AG09309 (cell line): Measurements from ENCODE around the gene VCP.

Experiments
- DNase-seq: peaks from one replicate; pipeline ENCODE4 v3.0.0-alpha.2; 2010; ENCODE audit warnings: low read depth
- H3K4me3 ChIP-seq: 2 replicates; pipeline ENCODE4 v1.5.1; 2011; ENCODE audit warnings: mild to moderate bottlenecking, low read depth, low read length, moderate library complexity; ENCODE audit not compliant: control insufficient read depth
- TF ChIP-seq, protein P1 (sequence below): IDR thresholded peaks from 2 replicates; pipeline ENCODE4 v1.5.1; 2011; ENCODE audit warnings: mild to moderate bottlenecking, low read depth, low read length, inconsistent platforms; ENCODE audit not compliant: insufficient read depth, control insufficient read depth; ENCODE audit errors: missing control alignments

The VCP gene

DNA sequence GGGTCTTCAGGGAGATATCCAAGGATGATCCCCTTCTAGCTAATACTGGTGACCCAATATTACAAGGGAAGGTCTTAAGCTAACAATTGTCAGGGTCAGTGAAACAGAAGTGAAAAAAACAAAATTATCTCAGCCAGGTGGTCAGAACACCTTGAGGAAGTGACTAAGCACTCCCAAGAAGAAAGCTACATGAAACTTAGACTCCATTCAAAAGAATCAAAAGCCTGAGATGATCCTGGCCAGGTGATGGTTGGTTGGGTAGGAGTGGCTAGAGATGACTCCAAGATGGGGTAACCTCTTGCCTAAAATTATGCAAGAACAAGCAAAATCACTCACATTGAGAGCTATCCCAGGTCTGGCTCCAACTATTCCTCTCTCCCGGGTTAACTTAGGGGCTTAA, 5.4 kb downstream of the VCP start:
- TF ChIP-seq, protein P1, sequence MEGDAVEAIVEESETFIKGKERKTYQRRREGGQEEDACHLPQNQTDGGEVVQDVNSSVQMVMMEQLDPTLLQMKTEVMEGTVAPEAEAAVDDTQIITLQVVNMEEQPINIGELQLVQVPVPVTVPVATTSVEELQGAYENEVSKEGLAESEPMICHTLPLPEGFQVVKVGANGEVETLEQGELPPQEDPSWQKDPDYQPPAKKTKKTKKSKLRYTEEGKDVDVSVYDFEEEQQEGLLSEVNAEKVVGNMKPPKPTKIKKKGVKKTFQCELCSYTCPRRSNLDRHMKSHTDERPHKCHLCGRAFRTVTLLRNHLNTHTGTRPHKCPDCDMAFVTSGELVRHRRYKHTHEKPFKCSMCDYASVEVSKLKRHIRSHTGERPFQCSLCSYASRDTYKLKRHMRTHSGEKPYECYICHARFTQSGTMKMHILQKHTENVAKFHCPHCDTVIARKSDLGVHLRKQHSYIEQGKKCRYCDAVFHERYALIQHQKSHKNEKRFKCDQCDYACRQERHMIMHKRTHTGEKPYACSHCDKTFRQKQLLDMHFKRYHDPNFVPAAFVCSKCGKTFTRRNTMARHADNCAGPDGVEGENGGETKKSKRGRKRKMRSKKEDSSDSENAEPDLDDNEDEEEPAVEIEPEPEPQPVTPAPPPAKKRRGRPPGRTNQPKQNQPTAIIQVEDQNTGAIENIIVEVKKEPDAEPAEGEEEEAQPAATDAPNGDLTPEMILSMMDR = no peak
- DNase-seq = no peak
- H3K4me3 ChIP-seq = no peak overlapping the region

DNA sequence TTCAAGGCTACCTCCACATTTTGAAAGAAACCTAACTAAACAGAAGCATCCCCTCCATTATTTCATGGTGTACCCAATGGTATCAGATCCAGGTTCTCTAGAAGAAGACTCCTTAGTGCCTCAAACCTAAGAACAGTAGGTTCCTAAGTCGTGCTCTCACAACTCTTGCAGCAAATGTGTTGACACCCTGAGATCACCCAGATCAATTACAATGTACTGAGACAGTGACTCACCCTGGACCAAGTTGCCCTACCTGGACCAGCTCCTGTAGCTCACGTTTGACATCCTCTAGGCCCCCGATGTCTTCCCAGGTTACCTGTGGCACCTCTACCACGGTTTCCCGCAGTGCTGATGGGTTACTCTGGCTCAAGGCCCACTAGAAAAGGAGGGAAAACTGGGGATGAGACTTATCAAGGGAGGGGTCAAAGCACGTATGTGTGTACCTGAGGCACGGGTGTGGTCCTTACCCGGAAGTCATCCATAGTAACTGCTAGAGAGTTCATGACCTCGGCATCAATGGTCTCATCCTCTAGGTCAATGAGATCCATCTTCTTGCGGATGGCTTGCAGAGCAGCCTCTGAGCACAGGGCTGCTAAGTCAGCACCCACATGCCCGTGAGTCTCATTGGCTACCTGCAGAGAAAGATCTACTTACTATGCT, 11.7 kb downstream of the VCP start:
- no peak overlapping the region for H3K4me3 ChIP-seq
- TF ChIP-seq, protein P1 = no peak
- no peak for DNase-seq

DNA sequence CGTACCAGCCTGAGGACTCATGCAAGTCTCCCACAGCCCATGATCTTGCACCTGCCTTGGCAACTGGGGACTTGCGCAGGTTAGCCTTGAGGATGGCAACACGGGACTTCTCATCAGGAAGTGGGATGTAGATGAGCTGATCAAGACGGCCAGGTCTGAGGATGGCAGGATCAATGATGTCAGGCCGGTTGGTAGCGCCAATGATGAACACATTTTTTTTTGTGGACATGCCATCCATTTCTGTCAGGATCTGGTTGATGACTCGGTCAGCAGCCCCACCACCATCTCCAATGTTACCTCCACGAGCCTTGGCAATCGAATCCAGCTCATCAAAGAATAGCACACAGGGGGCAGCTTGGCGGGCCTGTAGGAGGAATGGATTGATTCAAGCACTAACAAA, 13.0 kb downstream of the VCP start:
- DNase-seq = no peak
- TF ChIP-seq, protein P1 = no peak
- no peak overlapping the region for H3K4me3 ChIP-seq

DNA sequence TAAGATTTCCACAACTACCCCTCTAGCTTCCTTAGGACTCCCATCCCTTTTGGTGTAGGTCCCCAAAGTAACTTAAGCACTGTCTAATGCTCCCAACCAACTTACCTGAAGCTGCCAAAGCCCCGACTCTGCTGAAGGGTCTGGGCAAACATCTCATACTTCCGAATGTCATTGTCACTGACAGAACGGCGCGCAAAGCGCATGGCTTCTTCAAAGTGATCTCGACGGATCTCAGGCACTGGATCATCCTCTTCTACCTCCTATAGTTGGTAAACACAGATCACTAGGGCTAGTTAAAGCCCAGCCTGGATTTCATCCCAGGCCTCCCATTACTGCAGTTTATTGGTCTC, 15.2 kb downstream of the VCP start:
- no peak overlapping the region for H3K4me3 ChIP-seq
- TF ChIP-seq, protein P1 = no peak

DNA sequence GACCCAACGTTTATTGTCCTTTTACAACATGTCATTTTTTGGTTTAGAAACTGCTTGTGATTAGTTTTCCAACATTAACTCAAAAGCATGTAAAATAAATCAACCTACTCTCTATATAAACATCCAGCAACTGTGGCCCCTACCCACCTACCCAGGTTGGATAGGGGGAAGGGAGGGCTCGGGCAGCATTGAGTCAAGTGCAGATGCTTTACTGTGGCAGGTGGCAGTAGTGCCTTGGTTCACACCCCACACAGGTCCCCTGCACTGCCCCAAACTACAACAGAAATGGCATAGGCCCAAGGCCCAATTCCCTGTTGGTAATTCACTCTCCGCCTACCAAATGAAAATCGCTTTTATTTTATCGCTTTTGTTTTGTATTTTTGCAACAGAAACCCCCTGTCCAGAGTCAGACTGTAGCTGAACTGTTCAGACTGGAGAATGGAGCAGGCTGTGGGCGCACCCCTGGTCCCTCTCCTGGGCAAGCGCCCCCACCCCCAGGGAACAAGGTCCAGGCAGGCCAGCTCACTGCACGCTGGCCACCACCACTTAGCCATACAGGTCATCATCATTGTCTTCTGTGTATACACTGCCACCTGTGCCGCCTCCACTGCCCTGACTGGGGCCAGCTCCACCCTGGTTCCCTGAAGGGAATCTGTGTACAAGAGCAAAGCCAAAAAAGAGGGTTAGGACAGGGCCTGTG, 15.7 kb downstream of the VCP start:
- no peak overlapping the region for H3K4me3 ChIP-seq
- TF ChIP-seq, protein P1 = no peak
- DNase-seq = no peak

More for the DNA sequence above, 15.2 kb downstream of the VCP start:
- DNase-seq = no peak

DNA sequence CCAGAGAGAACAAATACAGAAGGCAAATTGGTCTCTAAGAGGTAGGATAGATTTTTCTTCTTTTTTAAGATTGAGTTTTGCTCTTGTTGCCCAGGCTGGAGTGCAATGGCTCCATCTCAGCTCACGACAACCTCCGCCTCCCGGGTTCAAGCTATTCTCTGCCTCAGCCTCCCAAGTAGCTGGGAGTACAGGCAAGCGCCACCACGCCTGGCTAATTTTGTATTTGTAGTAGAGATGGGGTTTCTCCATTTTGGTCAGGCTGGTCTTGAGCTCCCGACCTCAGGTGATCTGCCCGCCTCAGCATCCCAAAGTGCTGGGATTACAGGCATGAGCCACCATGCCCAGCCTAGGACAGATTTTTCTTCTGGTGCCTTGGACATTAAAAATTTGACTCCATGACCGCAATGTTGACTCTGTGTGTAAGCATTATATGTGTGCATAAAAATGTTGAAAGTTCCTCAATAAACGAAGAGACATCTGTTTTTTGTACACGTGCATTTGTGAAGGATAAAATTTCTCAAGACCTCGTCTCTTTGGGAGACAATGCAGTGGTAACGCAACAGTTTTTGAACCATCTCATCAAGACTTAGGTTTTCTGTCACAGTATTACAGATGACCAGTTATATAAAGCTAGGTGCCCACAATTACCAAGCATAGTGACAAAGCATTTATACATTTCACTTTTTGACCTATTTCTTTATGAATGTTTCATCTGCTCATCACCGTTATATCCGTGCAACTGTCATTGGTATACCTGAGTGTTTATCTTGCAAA, 17.4 kb downstream of the VCP start:
- TF ChIP-seq, protein P1 = no peak
- no peak for DNase-seq
- H3K4me3 ChIP-seq = no peak overlapping the region
